ENCODE results near the gene NPEPPS.
A peak's percentile ranks its signal among the peaks of the same experiment; 100 is the strongest.

The NPEPPS gene

GRCh38 chr17:47628014-47628566 is 97.2 kb downstream of the NPEPPS start:
- ATAC-seq: no peak
- no peak for DNase-seq

- no peak for DNase-seq
- ATAC-seq: no peak
Observed at GRCh38 chr17:47629826-47630225, 98.9 kb downstream of the NPEPPS start.

DNA sequence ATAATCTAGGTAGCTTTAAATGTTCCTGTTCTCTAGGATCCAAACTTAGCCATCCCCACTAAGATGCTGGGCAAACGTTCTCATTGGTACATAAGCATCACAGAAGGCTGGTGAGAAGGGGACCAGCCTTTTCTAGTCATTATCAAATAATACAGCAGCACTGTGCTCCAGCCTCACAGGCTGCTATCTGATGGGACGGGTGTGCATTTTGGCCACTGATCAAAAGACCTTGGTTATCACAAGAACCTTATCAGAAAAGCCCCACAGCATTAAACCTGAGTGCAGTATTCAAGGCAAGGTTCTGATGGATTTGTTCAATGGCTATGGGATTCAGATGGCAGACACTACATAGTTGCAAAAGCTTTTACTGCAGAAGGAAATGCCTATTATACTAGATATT is 99.7 kb downstream of the NPEPPS start:
- ATAC-seq (no peak), DNase-seq (no peak)

DNA sequence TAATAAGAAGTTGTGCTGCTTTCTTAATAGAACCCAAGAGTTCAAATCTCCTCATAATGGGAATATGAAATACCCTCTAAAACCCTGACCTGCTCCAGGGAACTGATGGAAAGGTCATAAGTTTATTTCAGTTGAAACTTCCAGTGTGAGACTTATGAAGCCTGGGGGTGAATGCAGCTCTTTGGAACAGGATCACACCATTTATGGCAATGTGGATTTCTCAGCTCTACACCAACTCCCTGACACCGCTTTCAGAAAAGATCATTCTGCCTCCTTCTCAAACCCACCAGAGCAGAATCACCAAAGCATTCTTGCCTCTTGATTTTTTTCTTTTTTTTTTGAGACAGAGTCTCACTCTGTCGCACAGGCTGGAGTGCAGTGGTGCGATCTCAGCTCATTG is 102.1 kb downstream of the NPEPPS start:
- no peak for DNase-seq
- no peak for ATAC-seq

GRCh38 chr17:47633996-47634395 is 103.1 kb downstream of the NPEPPS start:
- no peak for ATAC-seq
- DNase-seq: no peak

DNA sequence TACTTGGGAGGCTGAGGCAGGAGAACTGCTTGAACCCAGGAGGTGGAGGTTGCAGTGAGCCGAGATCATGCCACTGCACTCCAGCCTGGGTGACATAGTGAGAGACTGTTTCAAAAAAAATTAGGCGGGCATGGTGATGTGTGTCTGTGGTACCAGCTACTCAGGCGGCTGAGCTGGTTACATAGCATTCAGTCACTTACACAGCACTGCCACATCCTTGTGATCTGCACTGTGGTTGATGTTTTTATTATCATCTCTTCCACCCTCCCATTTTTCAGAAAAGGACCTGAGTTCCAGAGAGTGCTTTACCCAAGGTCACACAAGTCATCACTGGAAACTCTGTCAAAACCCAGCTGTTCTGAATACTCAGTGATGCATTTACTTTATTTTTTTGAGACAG is 104.0 kb downstream of the NPEPPS start:
- ATAC-seq (no peak), DNase-seq (no peak)

- ATAC-seq (no peak), DNase-seq (no peak)
Observed at GRCh38 chr17:47635734-47636133, 104.8 kb downstream of the NPEPPS start.

DNA sequence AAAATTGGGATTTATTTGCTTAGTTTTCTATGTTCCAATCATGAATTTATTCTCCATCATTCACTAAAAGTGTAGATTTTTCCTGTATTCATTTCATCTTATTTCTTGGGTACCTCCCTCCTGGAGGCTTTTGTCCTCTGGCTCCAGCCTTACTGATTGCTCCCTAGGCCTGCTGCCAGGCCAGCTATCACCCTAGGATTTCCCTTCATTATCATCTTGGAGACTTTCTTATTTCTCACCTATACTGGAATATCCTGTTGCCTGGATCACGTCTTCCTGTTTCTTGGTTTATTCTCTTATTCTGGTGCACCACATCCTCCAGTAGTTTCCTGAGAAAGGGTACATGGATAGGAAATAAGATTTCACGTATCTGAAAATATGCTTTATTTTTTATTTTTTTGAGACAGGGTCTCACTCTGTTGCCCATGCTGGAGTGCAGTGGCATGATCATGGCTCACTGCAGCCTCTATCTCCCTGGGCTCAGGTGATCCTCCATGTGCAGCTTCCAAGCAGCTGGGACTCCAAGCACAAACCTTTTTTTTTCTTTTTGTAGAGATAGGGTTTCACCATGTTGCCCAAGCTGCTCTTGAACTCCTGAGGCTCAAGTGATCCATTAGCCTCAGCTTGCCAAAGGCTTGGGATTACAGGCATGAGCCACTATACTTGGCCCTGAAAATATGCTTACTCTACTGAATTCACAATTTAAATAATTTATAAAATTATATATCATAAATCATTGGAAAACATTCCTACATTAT is 105.5 kb downstream of the NPEPPS start:
- DNase-seq (no peak), ATAC-seq (no peak)

GRCh38 chr17:47638903-47639302 is 108.0 kb downstream of the NPEPPS start:
- no peak for ATAC-seq
- no peak for DNase-seq

DNA sequence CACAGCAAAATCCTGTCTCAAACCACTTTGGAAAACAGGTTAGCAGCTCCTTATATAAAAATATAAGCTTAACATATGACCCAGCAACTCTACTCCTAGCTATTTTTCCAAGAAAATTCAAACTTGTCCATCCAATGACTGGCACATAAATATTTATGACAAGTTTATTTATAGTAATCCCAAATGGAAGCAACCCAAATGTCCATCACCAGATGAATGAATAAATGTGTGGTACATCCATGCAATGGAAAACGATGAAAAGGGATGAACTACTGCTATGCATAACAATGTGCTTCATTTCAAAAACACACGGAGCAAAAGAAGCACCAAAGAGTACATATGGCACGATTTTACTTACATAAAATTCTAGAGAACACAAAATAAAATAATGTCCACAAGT is 109.2 kb downstream of the NPEPPS start:
- DNase-seq (no peak), ATAC-seq (no peak)

DNA sequence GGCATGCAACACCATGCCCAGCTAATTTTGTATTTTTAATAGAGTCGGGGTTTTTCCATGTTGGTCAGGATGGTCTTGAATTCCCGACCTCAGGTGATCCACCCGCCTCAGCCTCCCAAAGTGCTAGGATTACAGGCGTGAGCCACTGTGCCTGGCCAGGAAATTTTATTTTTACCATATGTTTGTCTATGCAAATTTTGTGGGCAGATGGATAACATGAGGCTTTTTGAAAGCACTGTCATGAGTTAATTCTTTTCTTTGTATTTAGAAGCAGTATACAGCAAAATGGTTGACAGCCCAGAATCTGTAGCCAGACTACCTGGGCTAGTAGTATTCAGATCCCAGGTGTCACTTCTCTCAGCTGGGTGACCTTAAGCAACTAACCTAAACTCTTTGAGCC is 110.3 kb downstream of the NPEPPS start:
- DNase-seq (no peak), ATAC-seq (no peak)

DNA sequence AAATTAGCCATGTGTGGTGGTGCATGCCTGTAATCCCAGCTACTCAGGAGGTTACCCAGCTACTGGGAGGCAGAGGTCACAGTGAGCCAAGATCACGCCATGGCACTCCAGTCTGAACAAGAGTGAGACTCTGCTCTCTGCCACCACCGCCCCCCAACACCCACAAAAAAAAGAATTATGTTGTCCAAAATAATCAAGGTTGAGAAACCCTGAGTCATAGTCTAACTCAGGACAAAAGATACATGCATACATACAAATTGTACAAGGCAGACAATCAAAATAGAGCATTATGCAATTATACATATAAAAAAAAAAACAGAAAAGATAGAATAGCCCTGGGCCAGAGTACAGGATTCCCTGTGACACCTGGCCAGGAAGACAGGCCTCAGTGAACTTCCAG is 112.2 kb downstream of the NPEPPS start:
- DNase-seq: no peak
- no peak for ATAC-seq

- ATAC-seq: no peak
Observed at GRCh38 chr17:47644324-47644723, 113.4 kb downstream of the NPEPPS start.

DNA sequence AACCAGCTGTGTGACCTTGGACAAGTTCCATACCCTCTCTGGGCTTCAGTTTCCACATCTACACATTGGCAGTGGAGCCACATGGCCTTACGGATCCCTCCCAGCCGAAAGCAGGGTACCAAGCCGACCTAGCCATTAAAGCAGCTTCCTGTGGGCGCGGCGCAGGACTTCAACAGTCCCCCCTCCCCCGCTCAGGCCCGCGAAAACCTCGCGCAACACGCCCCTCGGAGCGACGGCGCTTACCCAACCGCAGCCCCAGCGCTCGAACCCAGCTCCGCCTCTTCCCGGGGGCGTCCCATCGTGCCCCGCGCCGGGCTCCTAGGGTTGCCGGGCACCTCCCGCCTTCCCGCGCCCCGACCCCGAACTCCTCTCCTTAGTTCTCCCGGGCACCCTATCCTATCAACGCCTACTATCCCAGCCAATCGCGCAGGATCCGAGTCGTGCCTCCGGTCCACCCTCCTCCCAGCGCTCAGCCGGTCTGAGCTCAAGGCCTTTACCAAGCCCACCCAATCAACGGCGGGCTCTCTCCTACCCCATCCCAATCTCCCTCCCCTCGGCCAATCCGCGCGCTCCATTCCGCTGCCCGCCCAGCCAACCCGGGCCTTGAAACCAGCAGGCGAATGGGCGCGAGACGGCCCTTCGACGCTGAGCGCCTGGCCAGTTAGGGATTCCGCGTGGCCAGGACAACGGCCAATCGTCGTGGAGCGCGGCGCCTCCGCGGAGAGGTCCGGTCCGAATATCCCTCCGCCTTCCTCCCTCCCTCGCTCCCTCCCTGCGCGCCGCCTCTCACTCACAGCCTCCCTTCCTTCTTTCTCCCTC is 118.5 kb downstream of the NPEPPS start, which contains the start of gene KPNB1:
TSS of gene KPNB1 (plus strand) at position 767 of the 819 bp plus-strand sequence. CDS start 326 bp downstream, outside the sequence.
- DNase-seq (peak; percentile 98), ATAC-seq (peak; percentile 87)

More at GRCh38 chr17:47644324-47644723, 113.4 kb downstream of the NPEPPS start:
- no peak for DNase-seq

GRCh38 chr17:47649972-47650524 is 119.1 kb downstream of the NPEPPS start:
- no peak for ATAC-seq
- DNase-seq: no peak

DNA sequence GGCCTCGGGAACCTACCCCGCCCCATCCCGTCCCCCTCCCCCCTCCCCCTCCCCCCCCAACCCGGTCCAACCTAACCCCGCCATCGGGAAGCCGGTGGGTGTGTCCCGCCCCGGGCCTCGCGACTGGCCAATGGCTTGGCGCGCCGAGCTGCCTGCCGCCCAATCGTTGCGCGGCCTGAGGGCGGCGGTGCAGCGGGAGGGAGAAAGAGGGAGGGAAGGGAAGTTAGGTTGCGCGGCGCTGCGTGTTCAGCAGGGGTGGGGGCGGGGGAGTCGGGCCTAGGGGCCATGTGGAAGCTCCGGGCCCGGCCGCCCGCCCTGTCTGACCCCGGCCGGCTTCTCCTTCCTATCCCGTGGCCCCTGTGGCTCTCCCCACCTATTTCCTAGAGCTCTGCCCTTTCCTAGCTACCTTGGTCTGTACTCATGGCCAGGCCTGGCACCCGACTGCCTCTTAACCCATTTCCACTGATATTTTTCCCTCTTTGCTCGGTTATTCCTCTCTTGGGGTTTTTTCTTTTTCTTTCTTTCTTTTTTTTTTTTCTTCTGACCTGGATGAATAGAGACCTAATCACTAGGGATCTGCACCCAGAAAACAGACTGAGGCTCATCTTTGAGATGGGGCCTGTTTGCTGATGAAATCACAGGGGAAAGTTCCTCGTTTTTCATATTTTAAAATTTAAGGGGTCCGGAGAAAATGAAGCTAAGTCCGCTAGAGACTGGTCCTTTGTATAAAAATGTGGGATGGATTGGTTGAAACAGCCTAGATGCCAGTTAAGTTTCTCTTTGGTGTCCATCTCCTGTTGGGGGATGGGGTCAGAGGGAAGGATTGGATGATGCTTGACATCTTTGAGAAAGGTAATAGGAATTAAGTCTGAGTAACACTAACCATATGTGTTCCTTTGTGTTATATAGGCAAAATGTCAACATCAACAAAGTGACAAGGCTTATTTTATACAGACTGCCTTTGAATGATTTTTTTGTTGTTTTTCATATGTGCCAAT is 119.9 kb downstream of the NPEPPS start:
- DNase-seq: peak; percentile 98
- peak; percentile 52 for ATAC-seq

GRCh38 chr17:47651704-47652103 is 120.8 kb downstream of the NPEPPS start:
- ATAC-seq: no peak
- no peak for DNase-seq

- no peak for DNase-seq
- ATAC-seq: no peak
Observed at GRCh38 chr17:47652570-47652969, 121.7 kb downstream of the NPEPPS start.

- ATAC-seq (no peak), DNase-seq (no peak)
Observed at GRCh38 chr17:47653442-47653841, 122.5 kb downstream of the NPEPPS start.

DNA sequence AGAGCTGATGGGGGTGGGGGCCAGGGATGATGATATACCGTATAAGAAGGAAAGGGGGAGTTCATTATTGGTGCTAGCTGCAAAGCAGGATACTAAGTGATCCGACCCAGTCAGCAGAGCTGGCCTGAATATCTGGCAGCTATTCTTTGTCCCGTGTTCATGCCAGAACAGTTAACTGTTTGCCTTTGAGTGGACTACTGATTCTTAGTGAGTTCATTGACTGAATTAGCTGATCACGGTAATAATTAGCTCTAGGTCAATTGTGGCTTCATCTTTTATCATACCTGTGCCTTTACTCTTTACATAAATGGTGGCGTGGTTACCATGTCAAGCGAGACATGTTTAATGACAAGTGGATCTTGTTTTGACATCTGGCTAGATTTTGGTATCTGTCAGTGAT is 124.1 kb downstream of the NPEPPS start:
- ATAC-seq (no peak), DNase-seq (no peak)

DNA sequence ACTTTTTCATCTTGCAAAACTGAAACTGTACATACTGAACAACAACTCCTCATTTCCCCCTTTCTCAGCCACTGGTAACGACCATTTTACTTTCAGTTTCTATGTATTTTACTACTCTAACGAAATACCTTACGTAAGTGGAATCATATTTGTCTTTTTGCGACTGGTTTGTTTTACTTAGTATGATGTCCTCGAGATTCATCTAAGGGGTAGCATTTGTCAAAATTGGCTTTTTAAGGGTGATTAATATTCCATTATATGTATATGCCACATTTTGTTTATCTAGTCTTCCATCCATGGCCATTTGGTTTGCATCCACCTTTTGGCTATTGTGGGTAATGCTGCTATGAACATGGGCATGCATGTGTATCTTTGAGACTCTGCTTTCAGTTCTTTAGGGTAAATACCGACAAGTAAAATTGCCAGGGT is 129.2 kb downstream of the NPEPPS start:
- ATAC-seq (peak; percentile 51), DNase-seq (no peak)

All from stimulated activated naive CD8-positive, alpha-beta T cell treated with anti-CD3 and anti-CD28 coated beads, Interleukin-15, Interleukin-2, amounts not matched to agents 100 U/mL and 50 U/mL, for 24 hours (primary cell).